ENCODE measurements around the gene SH3YL1.

DNA sequence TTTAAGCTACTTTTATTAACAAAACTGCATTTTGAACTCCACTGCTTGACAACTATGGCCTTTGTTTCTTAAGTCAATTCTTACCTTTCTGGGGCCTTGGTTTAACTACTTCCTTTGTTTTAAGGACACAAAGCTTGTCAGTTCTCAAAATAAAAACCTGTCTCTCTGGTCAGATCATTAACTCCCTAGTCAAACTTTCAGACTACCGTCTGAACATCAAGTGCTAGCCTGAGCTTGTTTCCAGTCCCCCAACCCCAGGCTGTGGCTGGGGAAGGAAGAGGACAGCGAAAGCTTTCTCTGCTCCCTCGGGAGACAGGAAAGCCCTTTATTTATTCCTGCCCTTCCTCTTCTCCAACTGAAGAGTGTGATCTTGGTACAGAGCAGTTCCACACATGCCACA, 1.7 kb downstream of the SH3YL1 start:
- no peak for TF ChIP-seq POLR2A (IDR thresholded peaks at IDR 0.05)
- TF ChIP-seq, protein P1, sequence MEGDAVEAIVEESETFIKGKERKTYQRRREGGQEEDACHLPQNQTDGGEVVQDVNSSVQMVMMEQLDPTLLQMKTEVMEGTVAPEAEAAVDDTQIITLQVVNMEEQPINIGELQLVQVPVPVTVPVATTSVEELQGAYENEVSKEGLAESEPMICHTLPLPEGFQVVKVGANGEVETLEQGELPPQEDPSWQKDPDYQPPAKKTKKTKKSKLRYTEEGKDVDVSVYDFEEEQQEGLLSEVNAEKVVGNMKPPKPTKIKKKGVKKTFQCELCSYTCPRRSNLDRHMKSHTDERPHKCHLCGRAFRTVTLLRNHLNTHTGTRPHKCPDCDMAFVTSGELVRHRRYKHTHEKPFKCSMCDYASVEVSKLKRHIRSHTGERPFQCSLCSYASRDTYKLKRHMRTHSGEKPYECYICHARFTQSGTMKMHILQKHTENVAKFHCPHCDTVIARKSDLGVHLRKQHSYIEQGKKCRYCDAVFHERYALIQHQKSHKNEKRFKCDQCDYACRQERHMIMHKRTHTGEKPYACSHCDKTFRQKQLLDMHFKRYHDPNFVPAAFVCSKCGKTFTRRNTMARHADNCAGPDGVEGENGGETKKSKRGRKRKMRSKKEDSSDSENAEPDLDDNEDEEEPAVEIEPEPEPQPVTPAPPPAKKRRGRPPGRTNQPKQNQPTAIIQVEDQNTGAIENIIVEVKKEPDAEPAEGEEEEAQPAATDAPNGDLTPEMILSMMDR (IDR thresholded peaks at IDR 0.05): no peak
